Measurements from ENCODE around the gene PHACTR4. TPM values are rescaled to one million over a fixed set of nuclear protein-coding genes. Genes with fewer than 3 reads are reported as not detected.

PHACTR4 gene
- total and polyA plus RNA-seq, 2 of the 8 experiments (the other 6 are each of a cell fraction or from before 2014, with no cell fraction given) = 23.7 to 57.8 TPM

DNA sequence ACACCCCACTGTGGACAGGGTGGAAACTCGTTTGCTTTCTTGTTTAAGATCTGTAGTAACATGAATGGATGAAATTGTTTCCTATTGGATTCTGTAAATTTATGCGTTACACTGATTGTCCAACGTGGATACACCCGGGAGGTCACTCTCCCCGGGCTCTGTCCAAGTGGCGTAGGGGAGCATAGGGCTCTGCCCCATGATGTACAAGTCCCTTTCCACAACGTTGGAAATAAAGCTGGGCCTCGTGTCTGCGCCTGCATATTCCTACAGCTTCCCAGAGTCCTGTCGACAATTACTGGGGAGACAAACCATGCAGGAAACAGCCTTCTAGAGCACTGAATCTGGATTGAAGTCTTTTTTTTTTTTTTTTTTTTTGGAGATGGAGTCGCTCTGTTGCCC lies 137.7 kb downstream of the PHACTR4 start:
- peaks cover 5 to 17% (median 9%) of the 10 kb centered on the region in 4 experiments; a peak in 5 of 7 replicates for H3K4me1 ChIP-seq (replicated peaks in 1 of 4; ENCODE audit: control insufficient read depth in 3 of 4, insufficient read depth in 4 of 4, low read length in 3 of 4)
- no peak overlapping the region for H2AFZ ChIP-seq (ENCODE audit: low read length)
- 3% methylated on average over 11 of the region's 11 CpGs; no CpG with 5 or more reads in 1 of the 2 experiments for WGBS, 2 experiments (ENCODE audit: extremely low coverage in 1 of 2, insufficient coverage in 1 of 2, insufficient read length in 1 of 2, insufficient replicate concordance in 2 of 2, low coverage in 1 of 2, low lambda C conversion rate in 2 of 2, missing lambda C conversion rate in 1 of 2)
- H3K4me3 ChIP-seq (ENCODE audit: extremely low read depth in 1 of 4, insufficient read depth in 2 of 4, low read depth in 3 of 4, low read length in 4 of 4) = peak overlapping the region; percentile 75 to 96 (median 90)
- no peak for DNase-seq (ENCODE audit: low read depth in 1 of 2, low spot score in 2 of 2)
- no peak overlapping the region for H3K4ac ChIP-seq (replicated peaks; ENCODE audit: insufficient read length, low read depth, low read length)
- H2BK15ac ChIP-seq (ENCODE audit: low read length) = no peak overlapping the region
- H3K36me3 ChIP-seq (ENCODE audit: control insufficient read depth in 2 of 4, insufficient read depth in 4 of 4, low read length in 3 of 4) = peaks cover 41 to 58% (median 45%) of the 10 kb centered on the region in 4 experiments
- peak overlapping the region; percentile 9; the same call in 1 of the 2 replicates for H4K8ac ChIP-seq (ENCODE audit: extremely low read depth, insufficient read depth, low read length)
- H3K27ac ChIP-seq (ENCODE audit: low read depth, low read length) = peak overlapping the region; percentile 95
- H4K20me1 ChIP-seq (replicated peaks in 1 of 2; ENCODE audit: control insufficient read depth in 1 of 2, insufficient read depth in 2 of 2, low read length in 2 of 2) = peaks cover 7% of the 10 kb centered on the region in 2 experiments
- H2BK20ac ChIP-seq (ENCODE audit: low read length) = no peak overlapping the region
- H4K5ac ChIP-seq (ENCODE audit: insufficient read length, low read depth, low read length) = peak overlapping the region; percentile 99
- no peak overlapping the region for H2AK5ac ChIP-seq (ENCODE audit: low read depth, low read length)
- H3K23ac ChIP-seq (ENCODE audit: insufficient read length) = peak overlapping the region; percentile 61
- H3K14ac ChIP-seq (ENCODE audit: insufficient read length) = no peak overlapping the region
- peak overlapping the region; percentile 87 to 100 (median 98) for H3K9ac ChIP-seq (replicated peaks in 1 of 4; ENCODE audit: extremely low read depth in 1 of 4, low read depth in 3 of 4, low read length in 3 of 4)
- peak overlapping the region; percentile 88 for H3K18ac ChIP-seq (ENCODE audit: extremely low read depth, low read length)
- H3K4me2 ChIP-seq (ENCODE audit: insufficient read depth in 1 of 2, low read depth in 2 of 2, low read length in 2 of 2) = peak overlapping the region; percentile 92 to 94
- H3K9me3 ChIP-seq (ENCODE audit: insufficient read depth in 2 of 2, low read depth in 1 of 2, low read length in 1 of 2) = no peaks in the 10 kb centered on the region
- POLR2A ChIA-PET (ENCODE audit: partially characterized antibody) = interaction anchor here (0.6 to 31.3 kb wide), 48 partner anchors 7 to 677 kb away, joined by 3 to 660 read pairs (median 6); partner anchors contain the start of genes ATP5IF1, GMEB1, MED18 and PHACTR4
- H3K56ac ChIP-seq (replicated peaks; ENCODE audit: insufficient read length, low read depth, low read length) = peak overlapping the region; percentile 81
- peak overlapping the region; percentile 59 for H4K91ac ChIP-seq (replicated peaks; ENCODE audit: insufficient read length, low read length)
- peaks cover 10% of the 10 kb centered on the region for H3K23me2 ChIP-seq (ENCODE audit: low read depth, low read length)
- 0 out of 2 replicates have a peak overlapping the region, but pooled peaks have one; percentile 49 for H2BK5ac ChIP-seq (ENCODE audit: low read depth, low read length)
- CTCF ChIA-PET (ENCODE audit: partially characterized antibody) = no interaction called here
- H3K27me3 ChIP-seq (replicated peaks in 1 of 4; ENCODE audit: control insufficient read depth in 3 of 4, extremely low read depth in 1 of 4, insufficient read depth in 3 of 4, low read length in 3 of 4) = no peaks in the 10 kb centered on the region
- H3K79me1 ChIP-seq (ENCODE audit: low read depth, low read length) = no peaks in the 10 kb centered on the region; the same call in 1 of the 2 replicates
- no peak overlapping the region for H2BK120ac ChIP-seq (replicated peaks; ENCODE audit: low read depth, low read length)
- no peak for FAIRE-seq
- H3K79me2 ChIP-seq (ENCODE audit: control insufficient read depth in 1 of 2, insufficient read depth in 2 of 2, low read length in 2 of 2) = peaks cover 0 to 24% of the 10 kb centered on the region in 2 experiments; a peak in 2 of 4 replicates
- no peak overlapping the region for H2BK12ac ChIP-seq (ENCODE audit: low read depth, low read length)

Data from H1 (cell line).